H1 (cell line): ENCODE results near the gene CCDC179. TPM values are rescaled to one million over a fixed set of nuclear protein-coding genes. Genes with fewer than 3 reads are reported as not detected.

Source experiments
- BCL11A ChIP-seq, 2 experiments: IDR thresholded peaks; one replicate each; pipeline ENCODE4 v1.6.1; 2011; ENCODE audit warnings: low read depth in 2 of 2, low read length in 2 of 2, mild to moderate bottlenecking in 2 of 2
- CBX5 ChIP-seq: fragments of 300-800, 300-1000 bp; sonication (generic); IDR thresholded peaks from 2 replicates; pipeline ENCODE4 v1.7.1; 2016; ENCODE audit warnings: antibody characterized with exemption, low read length, low read depth
- CBX8 ChIP-seq: fragments of 300-800, 300-1000 bp; sonication (generic); IDR thresholded peaks from 2 replicates; pipeline ENCODE4 v1.7.1; 2016; ENCODE audit warnings: low read depth, low read length, borderline replicate concordance
- JUN ChIP-seq: IDR thresholded peaks from 2 replicates; pipeline ENCODE4 v1.6.1; 2011; ENCODE audit warnings: low read depth, mild to moderate bottlenecking, improper control_type of control experiment, low read length
- MAFK ChIP-seq: IDR thresholded peaks from 2 replicates; pipeline ENCODE4 v1.6.1; 2012; ENCODE audit warnings: low read depth, mild to moderate bottlenecking, improper control_type of control experiment, low read length
- RXRA ChIP-seq: IDR thresholded peaks from 2 replicates; pipeline ENCODE4 v1.6.1; 2011; ENCODE audit warnings: low read depth, mild to moderate bottlenecking, low read length, moderate library complexity; ENCODE audit not compliant: insufficient read depth
- TAF7 ChIP-seq: optimal IDR thresholded peaks from 2 replicates; pipeline ENCODE3; 2011; ENCODE audit warnings: low read depth, mild to moderate bottlenecking, inconsistent platforms, low read length, moderate library complexity, borderline replicate concordance
- polyA plus RNA-seq, 7 experiments: library from polyadenylated mRNA; depleted of rRNA in 3 of 7; stranded (reverse) in 5 of 7; unstranded in 2 of 7; fragments of >200 nt in 5 of 7; fragments of 200-250 nt in 2 of 7; gene quantifications; 1 replicate in 5 of 7; 2 replicates in 1 of 7; 4 replicates in 1 of 7; pipeline versions ENCODE4 v1.2.1 to v1.2.3, GENCODE V29; 2011 to 2013; ENCODE audit warnings: missing spikeins in 2 of 7, mixed read lengths in 2 of 7
- total RNA-seq: library from RNA; stranded (reverse); fragmentation: NEBNext Ultra II Directional; extraction: Animal tissue kit (Norgen Biotek cat#: 25700); gene quantifications from 2 replicates; pipeline ENCODE4 v1.2.1, GENCODE V29; 2021
- TF ChIP-seq, protein P1 (sequence below): IDR thresholded peaks from 2 replicates; pipeline ENCODE4 v1.6.1; 2012; ENCODE audit warnings: inconsistent platforms

CCDC179 gene
- total and polyA plus RNA-seq, 2 of the 8 experiments (the other 6 are each of a cell fraction or from before 2014, with no cell fraction given), result not detected

DNA sequence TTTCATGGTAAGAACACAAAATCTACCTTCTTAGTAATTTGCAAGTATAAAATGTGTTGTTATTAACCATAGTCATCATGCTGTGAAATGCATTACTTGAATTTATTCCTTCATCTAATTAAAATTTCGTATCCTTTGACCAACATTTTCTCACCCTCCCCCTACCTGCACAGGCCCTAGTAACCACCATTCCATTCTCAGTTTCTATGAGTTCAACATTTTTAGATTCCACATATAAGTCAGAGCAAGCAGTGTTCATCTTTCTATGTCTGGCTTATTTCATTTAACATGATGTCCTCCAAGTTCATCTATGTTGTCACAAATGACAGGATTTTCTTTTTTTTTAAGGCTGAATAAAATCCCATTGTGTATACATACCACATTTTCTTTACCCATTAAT is 43.5 kb upstream of the CCDC179 start (continued):
- TF ChIP-seq BCL11A (IDR thresholded peaks at IDR 0.05; ENCODE audit: low read depth in 2 of 2, low read length in 2 of 2), result no peak
- no peak for TF ChIP-seq CBX8
- no peak for TF ChIP-seq TAF7
- TF ChIP-seq JUN, result no peak
- no peak for TF ChIP-seq MAFK
- no peak for TF ChIP-seq RXRA
- TF ChIP-seq, protein P1, sequence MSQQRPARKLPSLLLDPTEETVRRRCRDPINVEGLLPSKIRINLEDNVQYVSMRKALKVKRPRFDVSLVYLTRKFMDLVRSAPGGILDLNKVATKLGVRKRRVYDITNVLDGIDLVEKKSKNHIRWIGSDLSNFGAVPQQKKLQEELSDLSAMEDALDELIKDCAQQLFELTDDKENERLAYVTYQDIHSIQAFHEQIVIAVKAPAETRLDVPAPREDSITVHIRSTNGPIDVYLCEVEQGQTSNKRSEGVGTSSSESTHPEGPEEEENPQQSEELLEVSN, result no peak
- no peak for TF ChIP-seq CBX5
